WI38 (cell line): ENCODE results near the gene CROCC2.

ENCODE experiments used
- H3K4me3 ChIP-seq: 2 replicates; pipeline ENCODE4 v1.5.1; 2011; ENCODE audit warnings: low read depth, mild to moderate bottlenecking, control low read depth, low read length
- TF ChIP-seq, protein P1 (sequence below): IDR thresholded peaks from 2 replicates; pipeline ENCODE4 v1.5.1; 2012; ENCODE audit warnings: low read depth, mild to moderate bottlenecking, control low read depth, low read length

The CROCC2 gene

DNA sequence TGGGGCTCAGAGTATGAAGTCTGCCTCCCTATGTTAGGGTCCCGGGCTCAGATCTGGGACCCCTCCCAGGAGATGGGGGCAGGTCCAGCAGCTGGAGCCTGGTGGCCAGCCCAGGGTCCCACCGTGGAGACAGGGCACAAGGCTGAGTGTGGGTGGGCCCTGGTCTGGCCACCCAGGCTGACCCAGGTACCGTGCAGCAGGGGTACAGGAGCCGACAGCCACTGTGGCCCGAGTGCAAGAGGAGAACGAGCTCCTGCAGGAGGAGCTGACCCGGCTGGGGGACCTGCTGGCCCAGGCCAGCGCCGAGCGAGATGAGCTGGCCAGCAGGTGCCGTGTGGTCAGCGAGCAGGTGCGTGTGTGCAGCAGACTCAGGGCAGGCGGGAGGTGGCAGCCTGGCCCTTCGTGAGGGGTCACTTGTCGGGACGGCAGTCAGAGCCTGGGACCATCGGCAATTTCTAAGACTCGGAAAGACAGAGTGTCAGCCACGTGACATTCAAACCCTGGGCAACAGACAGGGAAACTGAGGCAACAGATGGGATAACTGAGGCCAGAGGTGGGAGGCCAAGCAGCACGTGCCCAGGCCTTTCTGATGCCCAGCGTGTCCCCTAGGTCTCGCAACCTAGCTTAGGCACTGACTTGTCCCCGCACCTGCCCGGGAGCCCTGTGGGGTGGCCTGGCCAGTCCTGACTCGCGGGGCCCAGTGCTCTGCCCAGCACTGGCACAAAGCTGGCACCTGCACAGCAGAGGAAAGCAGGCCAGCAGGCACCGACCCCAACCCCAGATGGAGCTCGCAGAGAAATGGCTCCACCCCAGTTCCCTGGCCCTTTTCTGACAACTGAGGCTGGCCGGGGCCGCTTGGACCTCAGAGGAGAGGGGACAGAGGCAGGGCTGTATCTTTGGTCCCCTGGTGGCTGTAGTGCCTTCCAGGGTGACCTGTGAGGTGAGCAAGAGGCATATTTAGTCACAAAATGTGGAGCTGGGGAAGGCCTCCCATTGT, 13.9 kb downstream of the CROCC2 start:
- TF ChIP-seq, protein P1, sequence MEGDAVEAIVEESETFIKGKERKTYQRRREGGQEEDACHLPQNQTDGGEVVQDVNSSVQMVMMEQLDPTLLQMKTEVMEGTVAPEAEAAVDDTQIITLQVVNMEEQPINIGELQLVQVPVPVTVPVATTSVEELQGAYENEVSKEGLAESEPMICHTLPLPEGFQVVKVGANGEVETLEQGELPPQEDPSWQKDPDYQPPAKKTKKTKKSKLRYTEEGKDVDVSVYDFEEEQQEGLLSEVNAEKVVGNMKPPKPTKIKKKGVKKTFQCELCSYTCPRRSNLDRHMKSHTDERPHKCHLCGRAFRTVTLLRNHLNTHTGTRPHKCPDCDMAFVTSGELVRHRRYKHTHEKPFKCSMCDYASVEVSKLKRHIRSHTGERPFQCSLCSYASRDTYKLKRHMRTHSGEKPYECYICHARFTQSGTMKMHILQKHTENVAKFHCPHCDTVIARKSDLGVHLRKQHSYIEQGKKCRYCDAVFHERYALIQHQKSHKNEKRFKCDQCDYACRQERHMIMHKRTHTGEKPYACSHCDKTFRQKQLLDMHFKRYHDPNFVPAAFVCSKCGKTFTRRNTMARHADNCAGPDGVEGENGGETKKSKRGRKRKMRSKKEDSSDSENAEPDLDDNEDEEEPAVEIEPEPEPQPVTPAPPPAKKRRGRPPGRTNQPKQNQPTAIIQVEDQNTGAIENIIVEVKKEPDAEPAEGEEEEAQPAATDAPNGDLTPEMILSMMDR = no peak
- H3K4me3 ChIP-seq = no peak overlapping the region

DNA sequence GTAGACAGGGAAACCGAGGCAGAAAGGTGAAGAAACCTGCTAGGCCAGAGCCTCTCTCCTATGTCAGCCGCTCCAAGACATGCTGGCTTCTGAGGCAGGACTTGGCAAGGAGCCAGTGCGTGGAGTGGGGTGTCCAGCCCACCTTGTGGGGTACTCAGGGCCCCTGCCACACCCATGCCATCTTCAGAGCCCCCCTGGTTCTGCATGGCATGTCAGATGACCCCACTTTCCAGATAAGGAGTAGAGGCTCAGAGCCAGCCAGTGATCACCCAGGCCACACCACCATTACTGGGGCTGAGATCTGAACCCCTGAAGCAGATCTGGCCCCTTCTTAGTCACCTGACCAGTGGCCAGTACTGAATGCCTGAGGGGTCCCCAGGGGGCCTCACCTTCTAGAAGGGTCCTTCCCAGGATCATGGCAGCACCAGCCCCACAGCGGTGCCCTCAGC, 14.7 kb downstream of the CROCC2 start:
- TF ChIP-seq, protein P1 = no peak
- H3K4me3 ChIP-seq = no peak overlapping the region

DNA sequence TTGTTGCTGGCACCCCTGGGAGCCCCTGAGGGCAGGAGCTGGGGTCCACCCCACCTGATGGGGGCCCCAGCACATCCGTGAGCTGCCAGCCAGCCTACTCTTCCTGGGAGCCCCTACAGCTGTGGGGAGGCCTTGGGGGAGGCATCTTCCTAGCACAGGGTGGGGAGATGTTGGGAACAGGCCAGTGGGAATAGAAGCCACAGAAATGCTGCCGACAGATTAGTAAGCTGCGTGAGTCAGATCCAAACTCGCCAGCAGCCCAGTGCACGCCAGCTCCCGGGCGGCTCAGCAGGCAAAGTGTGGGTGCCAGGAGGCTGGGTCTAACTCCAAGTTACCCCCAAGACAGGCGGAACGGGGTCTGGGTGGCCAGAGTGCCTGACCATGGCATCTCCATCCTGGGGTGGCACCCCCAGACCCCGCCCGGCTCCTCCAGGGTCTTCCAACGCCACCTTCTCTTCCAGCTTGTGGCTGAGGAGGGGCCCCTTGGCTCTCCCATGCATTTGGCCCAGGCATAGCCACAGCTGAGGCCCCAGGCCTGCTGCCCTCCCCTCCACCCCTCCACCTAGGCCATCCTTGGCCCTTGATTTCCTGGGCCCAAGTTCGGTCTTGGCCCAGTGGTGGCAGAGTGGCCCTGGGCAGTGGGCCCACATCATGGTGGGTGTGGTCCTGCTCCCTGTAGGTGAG, 15.3 kb downstream of the CROCC2 start:
- TF ChIP-seq, protein P1 = no peak
- no peak overlapping the region for H3K4me3 ChIP-seq

DNA sequence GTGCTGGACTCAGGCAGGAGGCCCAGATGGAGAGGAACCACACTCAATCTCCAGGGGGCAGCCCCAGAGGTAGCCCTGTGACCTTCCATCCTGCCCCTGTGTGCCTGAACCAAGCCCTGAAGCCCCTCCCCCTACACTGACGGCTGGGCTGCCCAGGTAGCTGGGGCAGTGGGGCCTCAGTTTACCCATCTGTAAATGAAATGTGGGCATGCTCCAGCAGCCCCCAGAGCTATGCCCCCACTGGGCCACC, 15.8 kb downstream of the CROCC2 start:
- no peak overlapping the region for H3K4me3 ChIP-seq
- TF ChIP-seq, protein P1 = no peak

DNA sequence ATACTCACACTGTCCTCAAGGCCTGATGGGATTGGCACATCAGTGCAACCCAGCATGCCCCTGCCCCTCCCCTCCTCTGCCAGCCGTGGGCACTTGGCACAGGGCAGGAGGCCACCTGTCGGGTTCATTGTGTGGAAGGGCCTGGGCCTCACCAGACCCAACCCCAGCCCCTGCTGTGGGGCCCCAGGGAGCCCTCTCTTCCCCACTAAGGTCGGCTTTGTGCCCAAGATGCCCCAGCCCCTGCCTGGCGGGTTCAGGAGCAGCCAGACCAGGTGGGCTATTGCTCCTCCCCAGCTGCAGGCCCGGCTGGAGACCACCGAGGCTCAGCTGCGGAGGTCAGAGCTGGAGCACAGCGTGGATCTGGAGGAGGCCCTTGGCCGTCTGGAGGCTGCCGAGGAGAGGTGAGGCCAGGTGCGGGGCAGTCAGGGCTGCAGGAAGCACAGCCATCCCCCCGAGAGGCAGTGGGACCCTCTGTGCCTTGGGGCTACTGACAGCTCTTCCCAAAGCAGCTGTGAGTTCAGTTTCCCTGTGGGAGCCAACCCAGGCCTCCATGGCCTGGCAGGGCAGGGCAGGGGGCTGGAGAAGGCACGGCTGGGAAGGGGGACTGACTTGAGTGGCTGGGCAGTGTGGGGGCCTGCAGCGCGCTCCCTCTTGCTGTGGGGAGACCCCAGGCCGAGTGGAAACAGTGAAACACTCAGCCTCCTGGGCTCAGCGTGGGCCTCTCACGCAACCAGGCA, 16.3 kb downstream of the CROCC2 start:
- H3K4me3 ChIP-seq = no peak overlapping the region
- TF ChIP-seq, protein P1 = no peak

DNA sequence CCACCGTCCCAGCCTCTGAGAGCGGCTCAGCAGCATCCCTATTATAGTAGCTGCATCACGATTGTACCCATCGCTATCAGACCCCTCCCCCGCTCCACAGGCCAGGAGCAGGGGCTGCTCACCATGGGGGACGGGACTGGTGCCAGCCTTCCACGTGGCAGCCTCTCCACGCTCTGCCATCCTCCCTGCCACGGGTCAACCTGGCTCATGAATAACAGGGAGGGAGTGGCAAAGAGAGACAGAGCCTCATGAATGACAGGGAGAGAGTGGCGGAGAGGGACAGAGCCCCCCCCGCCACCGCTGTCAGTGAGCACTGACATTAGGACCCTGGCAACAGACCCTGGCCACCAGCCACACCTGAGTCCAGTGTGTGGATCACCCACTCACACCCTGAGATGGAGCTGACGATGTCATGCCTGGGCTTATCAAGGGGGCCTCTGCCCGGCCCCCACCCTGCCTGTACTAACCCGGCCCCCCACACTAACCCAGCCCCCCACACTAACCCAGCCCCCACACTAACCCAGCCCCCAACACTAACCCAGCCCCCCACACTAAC, 16.9 kb downstream of the CROCC2 start:
- TF ChIP-seq, protein P1 = no peak
- H3K4me3 ChIP-seq = no peak overlapping the region
